CD4-positive, alpha-beta T cell treated with Interleukin-2 at 100 ng/mL for 4 hours (primary cell): ENCODE results near the gene OSBPL8.

Experiments used
- DNase-seq: peaks from one replicate; pipeline ENCODE4 v3.0.0-alpha.2; 2020; ENCODE audit warnings: low spot score

The OSBPL8 gene

GRCh38 chr12:76464631-76465166, 94.9 kb downstream of the OSBPL8 start:
- DNase-seq: no peak

DNA sequence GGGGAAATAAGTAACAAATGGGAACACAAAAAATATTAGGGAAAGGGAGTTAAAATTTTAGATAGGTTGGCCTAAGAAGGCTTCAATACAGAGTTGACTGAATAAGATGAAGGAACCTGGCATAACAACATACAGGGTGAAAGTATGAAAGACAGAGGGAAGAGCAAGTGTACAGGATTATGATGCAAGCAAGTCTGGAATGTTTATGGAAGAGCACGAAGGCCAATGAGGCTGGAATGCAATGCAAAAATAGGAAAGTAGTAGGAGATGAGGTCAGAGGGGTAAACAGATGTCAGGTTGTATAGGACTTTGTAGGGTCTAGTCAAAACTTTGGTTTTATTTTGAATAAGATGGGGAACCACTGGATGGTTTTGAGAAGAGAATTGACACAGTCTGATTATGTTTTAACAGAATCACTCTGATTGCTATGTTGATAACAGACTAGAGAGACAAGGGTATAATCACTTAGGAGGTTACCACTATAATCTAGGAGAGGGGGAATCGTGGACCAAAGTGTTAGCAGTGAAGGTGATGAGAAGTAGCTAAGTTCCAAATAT, 96.8 kb downstream of the OSBPL8 start:
- no peak for DNase-seq

- no peak for DNase-seq
Measured at GRCh38 chr12:76460807-76461206, 98.8 kb downstream of the OSBPL8 start.

- no peak for DNase-seq
Measured at GRCh38 chr12:76457818-76458217, 101.8 kb downstream of the OSBPL8 start.

DNA sequence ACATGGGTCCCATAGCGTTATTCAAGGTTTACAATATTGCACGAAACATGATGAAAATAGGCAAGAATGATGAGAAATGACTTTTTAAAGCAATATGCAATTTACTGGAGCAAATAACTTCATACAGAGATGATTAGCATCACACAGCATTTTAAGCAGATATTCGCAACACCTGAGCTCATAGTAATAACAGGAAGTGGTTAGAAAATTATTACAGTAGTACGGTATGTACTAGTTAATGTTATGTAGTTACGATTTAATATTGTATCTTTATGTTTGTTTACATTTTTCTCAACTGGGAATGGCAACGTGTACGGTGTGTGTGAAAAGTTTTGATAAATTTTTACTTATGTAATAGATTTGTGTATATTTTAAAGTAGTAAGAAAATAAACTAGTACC, 102.6 kb downstream of the OSBPL8 start:
- peak; percentile 25 for DNase-seq

- peak; percentile 77 for DNase-seq
Measured at GRCh38 chr12:76455582-76456345, 103.8 kb downstream of the OSBPL8 start.

GRCh38 chr12:76451528-76451927, 108.0 kb downstream of the OSBPL8 start:
- no peak for DNase-seq

DNA sequence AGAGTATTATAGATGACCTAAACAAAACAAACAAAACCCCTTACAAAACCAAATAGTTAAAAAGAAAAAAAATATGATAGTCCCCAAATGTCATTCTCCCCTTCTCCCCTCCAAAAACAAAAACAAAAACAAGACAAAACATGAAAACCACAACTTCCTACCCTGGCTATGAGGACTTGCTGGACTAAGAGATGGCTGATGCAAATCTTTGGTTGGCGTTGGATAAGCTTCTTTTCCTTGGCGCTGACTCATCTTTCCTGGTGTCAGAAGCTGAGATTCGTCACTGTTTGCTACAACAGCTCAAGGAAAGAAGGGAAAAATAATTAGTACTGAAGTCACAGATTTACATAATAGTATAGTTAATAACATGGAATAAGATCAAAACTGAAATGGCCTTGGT, 108.9 kb downstream of the OSBPL8 start:
- DNase-seq: no peak

GRCh38 chr12:76449993-76450392, 109.6 kb downstream of the OSBPL8 start:
- DNase-seq: no peak

DNA sequence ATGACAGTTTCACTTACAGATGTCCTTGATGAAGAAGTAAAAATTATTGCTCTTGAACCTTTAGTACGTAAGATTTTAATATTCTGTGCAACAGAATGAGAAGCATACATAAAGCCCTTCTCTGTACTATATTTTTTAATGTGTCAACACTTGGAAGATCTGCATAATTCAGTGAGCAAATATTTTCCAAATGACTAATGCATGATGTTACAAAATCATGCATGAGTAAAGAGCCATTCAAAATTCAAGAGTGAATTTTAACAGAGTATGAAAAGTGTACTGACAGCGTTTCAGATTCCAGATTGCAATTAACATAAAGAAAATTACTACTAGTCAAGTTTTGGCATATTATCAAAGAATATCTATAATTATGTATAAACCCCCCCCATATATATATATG, 110.0 kb downstream of the OSBPL8 start:
- DNase-seq: no peak

DNA sequence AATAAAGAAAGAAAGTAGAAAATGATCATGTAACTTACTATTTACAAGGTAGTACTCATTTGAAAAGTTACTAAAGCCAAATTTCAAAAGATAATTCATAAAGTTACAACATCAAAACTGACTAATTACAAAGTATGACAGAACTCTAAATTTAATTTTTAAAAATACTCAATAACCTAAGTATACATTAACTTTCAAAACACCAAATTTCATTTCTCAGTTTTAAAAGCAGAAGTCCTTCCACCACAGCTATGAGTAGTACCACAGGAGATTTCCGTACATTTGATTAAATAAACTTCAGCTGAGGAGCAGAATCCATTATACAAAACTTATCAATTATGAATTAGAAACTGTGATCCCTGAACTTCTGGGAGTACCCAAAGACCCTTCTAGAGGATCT, 110.6 kb downstream of the OSBPL8 start:
- no peak for DNase-seq

DNA sequence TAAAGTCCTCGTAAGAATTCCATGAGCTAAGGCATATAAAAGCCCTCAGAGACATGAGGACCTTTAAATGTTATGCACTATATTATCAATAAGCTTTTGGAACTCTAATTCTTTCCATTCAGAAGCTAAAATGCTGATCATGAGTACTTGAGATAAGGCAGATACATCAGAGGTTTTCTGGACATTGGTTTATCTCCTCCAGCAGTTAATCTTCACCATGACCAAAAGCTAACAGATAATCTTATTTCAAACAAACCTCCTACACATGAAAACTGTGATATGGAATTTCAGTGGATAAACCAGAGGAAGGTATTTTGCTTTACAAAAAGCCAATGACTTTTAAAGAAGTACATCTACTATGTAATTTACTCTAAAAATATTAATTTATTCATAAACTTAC, 113.5 kb downstream of the OSBPL8 start:
- DNase-seq: no peak

GRCh38 chr12:76445462-76445861, 114.1 kb downstream of the OSBPL8 start:
- DNase-seq: no peak

DNA sequence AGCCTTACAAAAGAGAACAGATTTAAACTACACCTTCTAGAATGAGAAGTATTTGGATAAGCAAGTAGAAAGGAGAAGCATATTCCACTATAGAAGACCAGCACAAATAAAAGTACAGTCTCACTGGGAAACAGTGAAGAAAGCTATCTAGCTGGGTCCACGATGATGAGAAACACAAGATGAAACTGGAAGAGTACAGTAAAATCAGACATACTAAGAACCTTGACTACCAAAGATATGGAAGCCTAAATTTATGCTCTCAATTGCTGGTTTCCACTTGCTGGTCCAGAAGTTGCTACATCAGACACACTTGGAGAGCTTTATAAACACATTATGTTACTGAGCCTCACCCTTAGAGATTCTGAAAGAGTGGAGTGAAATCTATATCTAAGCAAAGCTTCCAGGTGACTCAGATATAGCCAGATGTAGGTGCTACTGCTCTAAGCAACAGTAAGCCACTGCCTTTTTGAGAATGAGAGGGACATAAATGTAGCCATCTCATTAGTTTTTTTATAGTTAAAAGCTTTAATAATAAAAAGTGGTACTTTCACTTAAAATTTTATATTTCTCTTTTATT, 115.1 kb downstream of the OSBPL8 start:
- DNase-seq: no peak

GRCh38 chr12:76441016-76441415, 118.6 kb downstream of the OSBPL8 start:
- DNase-seq: no peak

DNA sequence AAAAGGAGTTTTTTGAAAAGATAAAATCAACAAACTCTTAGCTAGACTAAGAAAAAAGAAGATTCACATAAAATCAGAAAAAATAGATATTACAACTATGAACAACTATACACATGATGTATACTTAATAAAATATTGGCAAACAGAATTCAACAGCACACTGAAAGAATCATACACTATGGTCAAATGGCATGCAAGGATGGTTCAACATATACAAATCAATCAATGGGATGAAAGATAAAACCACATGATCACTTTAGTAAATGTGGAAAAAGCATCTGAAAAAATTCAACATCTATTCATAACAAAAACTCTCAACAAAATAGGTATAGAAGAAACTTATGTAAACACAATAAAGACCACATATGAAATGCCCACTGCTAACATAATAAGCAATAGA, 126.8 kb downstream of the OSBPL8 start:
- no peak for DNase-seq

- DNase-seq: no peak
Measured at GRCh38 chr12:76428117-76428516, 131.5 kb downstream of the OSBPL8 start.

- no peak for DNase-seq
Measured at GRCh38 chr12:76426160-76426559, 133.4 kb downstream of the OSBPL8 start.

- DNase-seq: no peak
Measured at GRCh38 chr12:76424941-76425340, 134.6 kb downstream of the OSBPL8 start.

GRCh38 chr12:76422543-76423438, 136.8 kb downstream of the OSBPL8 start:
- no peak for DNase-seq

GRCh38 chr12:76422154-76422542, 137.4 kb downstream of the OSBPL8 start:
- DNase-seq: no peak

- DNase-seq: no peak
Measured at GRCh38 chr12:76421046-76421445, 138.5 kb downstream of the OSBPL8 start.
